ENCODE data around the gene LZTFL1.
"Not testable (repeated sequence)": the region's sequence is repeated elsewhere in the genome, so short reads cannot be mapped to it uniquely, and the experiment has no call there.

LZTFL1 gene

GRCh38 chr3:45864760-45865519 lies 23.0 kb upstream of the LZTFL1 start:
- no peak for DNase-seq

GRCh38 chr3:45861043-45861719 lies 19.3 kb upstream of the LZTFL1 start:
- DNase-seq, result no peak

GRCh38 chr3:45860481-45860880 lies 18.6 kb upstream of the LZTFL1 start:
- no peak for DNase-seq

- no peak for DNase-seq
These were observed 17.1 kb upstream of the LZTFL1 start for GRCh38 chr3:45858809-45859543.

- DNase-seq, result not testable (repeated sequence)
These were observed 15.1 kb upstream of the LZTFL1 start for GRCh38 chr3:45857024-45857423.

- DNase-seq, result not testable (repeated sequence)
These were observed 14.4 kb upstream of the LZTFL1 start for GRCh38 chr3:45856323-45856722.

- DNase-seq, result no peak
These were observed 10.9 kb upstream of the LZTFL1 start for GRCh38 chr3:45852828-45853227.

GRCh38 chr3:45848392-45848791 lies 6.5 kb upstream of the LZTFL1 start:
- no peak for DNase-seq

GRCh38 chr3:45844616-45845015 lies 2.7 kb upstream of the LZTFL1 start:
- DNase-seq, result no peak

GRCh38 chr3:45842851-45843625 lies 1.1 kb upstream of the LZTFL1 start:
- no peak for DNase-seq

GRCh38 chr3:45841420-45841756 lies 531 bp downstream of the LZTFL1 start:
- no peak for DNase-seq

GRCh38 chr3:45838466-45838865 lies 3.5 kb downstream of the LZTFL1 start:
- DNase-seq, result no peak

- DNase-seq, result no peak
These were observed 9.2 kb downstream of the LZTFL1 start for GRCh38 chr3:45832699-45833098.

GRCh38 chr3:45830121-45830520 lies 11.8 kb downstream of the LZTFL1 start:
- DNase-seq, result no peak

GRCh38 chr3:45826908-45827307 lies 15.0 kb downstream of the LZTFL1 start:
- no peak for DNase-seq

- DNase-seq, result no peak
These were observed 15.6 kb downstream of the LZTFL1 start for GRCh38 chr3:45826321-45826720.

GRCh38 chr3:45821127-45821526 lies 20.8 kb downstream of the LZTFL1 start:
- DNase-seq, result no peak

GRCh38 chr3:45819543-45819942 lies 22.4 kb downstream of the LZTFL1 start:
- DNase-seq, result no peak

GRCh38 chr3:45817831-45818522 lies 23.9 kb downstream of the LZTFL1 start:
- DNase-seq, result no peak

- DNase-seq, result no peak
These were observed 25.4 kb downstream of the LZTFL1 start for GRCh38 chr3:45816544-45816943.

- DNase-seq, result no peak
These were observed 27.6 kb downstream of the LZTFL1 start for GRCh38 chr3:45814322-45814721.
